Retinal pigment epithelial cell (primary cell): ENCODE results near the gene EVA1A.
A peak's percentile ranks its signal among the peaks of the same experiment; 100 is the strongest.

Experiments
- DNase-seq: peaks from one replicate; pipeline ENCODE4 v3.0.0-alpha.2; 2010; ENCODE audit warnings: low read depth
- H3K4me3 ChIP-seq: 2 replicates; pipeline ENCODE4 v1.5.1; 2011; ENCODE audit warnings: mild to moderate bottlenecking, low read length, control low read depth, moderate library complexity
- CTCF ChIP-seq: conservative IDR thresholded peaks from 2 replicates; pipeline ENCODE4 v1.5.1; 2011; ENCODE audit warnings: low read depth, low read length, control low read depth, inconsistent platforms

Gene EVA1A

GRCh38 chr2:75549401-75550253 lies 11.1 kb downstream of the EVA1A start:
- DNase-seq, result no peak
- TF ChIP-seq CTCF, result no peak
- no peak overlapping the region for H3K4me3 ChIP-seq

GRCh38 chr2:75548036-75548573 lies 12.6 kb downstream of the EVA1A start:
- no peak overlapping the region for H3K4me3 ChIP-seq
- no peak for DNase-seq
- no peak for TF ChIP-seq CTCF

GRCh38 chr2:75547345-75548035 lies 13.2 kb downstream of the EVA1A start:
- TF ChIP-seq CTCF, result no peak
- H3K4me3 ChIP-seq, result peak overlapping the region; percentile 17
- DNase-seq, result peak; percentile 96

GRCh38 chr2:75545922-75546321 lies 14.8 kb downstream of the EVA1A start:
- no peak for TF ChIP-seq CTCF
- DNase-seq, result no peak
- no peak overlapping the region for H3K4me3 ChIP-seq

GRCh38 chr2:75545387-75545786 lies 15.4 kb downstream of the EVA1A start:
- no peak for DNase-seq
- H3K4me3 ChIP-seq, result no peak overlapping the region
- TF ChIP-seq CTCF, result no peak

- no peak for TF ChIP-seq CTCF
- H3K4me3 ChIP-seq, result no peak overlapping the region
- DNase-seq, result no peak
Observed at GRCh38 chr2:75543446-75543845, 17.3 kb downstream of the EVA1A start.
